LHCN-M2 (cell line): ENCODE results near the gene ASTN2. TPM values are rescaled to one million over a fixed set of nuclear protein-coding genes. Genes with fewer than 3 reads are reported as not detected.
"Not testable (repeated sequence)": the region's sequence is repeated elsewhere in the genome, so short reads cannot be mapped to it uniquely, and the experiment has no call there.

Source experiments
- DNase-seq: peaks from one replicate; pipeline ENCODE4 v3.0.0-alpha.2; 2012; ENCODE audit warnings: low read depth
- total RNA-seq: library from RNA; depleted of rRNA; stranded (reverse); fragments of >200 nt; gene quantifications from 2 replicates; pipeline ENCODE4 v1.2.3, GENCODE V29; 2014

The ASTN2 gene
- total RNA-seq, 1 experiment from 2014 or later, result 11.8 TPM

- DNase-seq, result no peak
Observed at GRCh38 chr9:116466271-116467235, 948.3 kb downstream of the ASTN2 start.

- no peak for DNase-seq
Observed at GRCh38 chr9:116465576-116466270, 949.1 kb downstream of the ASTN2 start.

- no peak for DNase-seq
Observed at GRCh38 chr9:116464987-116465571, 949.8 kb downstream of the ASTN2 start.

- DNase-seq, result no peak
Observed at GRCh38 chr9:116464423-116464822, 950.4 kb downstream of the ASTN2 start.

GRCh38 chr9:116461632-116462031, 953.2 kb downstream of the ASTN2 start:
- DNase-seq, result no peak

GRCh38 chr9:116460026-116460425, 954.8 kb downstream of the ASTN2 start:
- no peak for DNase-seq

GRCh38 chr9:116459576-116459975, 955.3 kb downstream of the ASTN2 start:
- no peak for DNase-seq

GRCh38 chr9:116456490-116457088, 958.3 kb downstream of the ASTN2 start:
- no peak for DNase-seq

GRCh38 chr9:116454539-116454938, 960.3 kb downstream of the ASTN2 start:
- not testable (repeated sequence) for DNase-seq

GRCh38 chr9:116453785-116454184, 961.1 kb downstream of the ASTN2 start:
- DNase-seq, result no peak

- peak; percentile 10 for DNase-seq
Observed at GRCh38 chr9:116452634-116453033, 962.2 kb downstream of the ASTN2 start.

GRCh38 chr9:116452227-116452626, 962.6 kb downstream of the ASTN2 start:
- no peak for DNase-seq

GRCh38 chr9:116451500-116452115, 963.2 kb downstream of the ASTN2 start:
- DNase-seq, result no peak

- DNase-seq, result peak; percentile 10
Observed at GRCh38 chr9:116450378-116451139, 964.3 kb downstream of the ASTN2 start.

- no peak for DNase-seq
Observed at GRCh38 chr9:116449949-116450348, 964.9 kb downstream of the ASTN2 start.

- DNase-seq, result no peak
Observed at GRCh38 chr9:116448431-116448830, 966.4 kb downstream of the ASTN2 start.

GRCh38 chr9:116447934-116448333, 966.9 kb downstream of the ASTN2 start:
- DNase-seq, result no peak

- no peak for DNase-seq
Observed at GRCh38 chr9:116442528-116442927, 972.3 kb downstream of the ASTN2 start.

- DNase-seq, result no peak
Observed at GRCh38 chr9:116437411-116438370, 977.2 kb downstream of the ASTN2 start.
